Ovary (tissue), 9 donors: ENCODE results near the gene MSH2. TPM values are rescaled to one million over a fixed set of nuclear protein-coding genes. Genes with fewer than 3 reads are reported as not detected.

Experiments
- DNase-seq, 5 donors: peaks; one replicate each; pipeline ENCODE4 v3.0.0-alpha.2; 2019 to 2020
- H3K27ac ChIP-seq, 2 donors: fragments of 200-600 bp; one replicate each; pipeline versions ENCODE4 v1.5.1 to v1.8.0; 2019 to 2022
- H3K27me3 ChIP-seq: fragments of 200-600 bp; one replicate; pipeline ENCODE4 v1.8.0; 2022
- H3K36me3 ChIP-seq: fragments of 200-600 bp; sonication (generic); one replicate; pipeline ENCODE4 v1.5.1; 2019
- H3K4me1 ChIP-seq: one replicate; pipeline ENCODE4 v1.8.1; 2013; ENCODE audit warnings: mild to moderate bottlenecking, moderate library complexity; ENCODE audit not compliant: insufficient read depth
- H3K4me3 ChIP-seq: fragments of 200-600 bp; sonication (generic); one replicate; pipeline ENCODE4 v1.5.1; 2017
- H3K9me3 ChIP-seq, 2 donors: fragments of 200-600 bp in 1 of 2; sonication (generic) in 1 of 2; one replicate each; pipeline versions ENCODE4 v1.5.1 to v1.8.1; 2013 to 2019; ENCODE audit warnings: mild to moderate bottlenecking in 1 of 2, moderate library complexity in 1 of 2
- CTCF ChIP-seq, 3 donors: fragments of 450-650 bp in 2 of 3; fragments of 200-600 bp in 1 of 3; IDR thresholded peaks; one replicate each; pipeline versions ENCODE4 v1.5.1 to v1.8.0; 2016 to 2022; ENCODE audit warnings: antibody characterized with exemption in 3 of 3, mild to moderate bottlenecking in 1 of 3
- EP300 ChIP-seq: sonication (generic); formaldehyde crosslinking; IDR thresholded peaks from one replicate; pipeline ENCODE4 v1.6.1; 2017; ENCODE audit warnings: antibody characterized with exemption
- POLR2A ChIP-seq: fragments of 450-650 bp; IDR thresholded peaks from one replicate; pipeline ENCODE4 v1.6.1; 2017; ENCODE audit warnings: antibody characterized with exemption, mild to moderate bottlenecking, moderate library complexity
- WGBS, 3 donors: extraction: QIAGEN DNeasy Blood & Tissue Kit in 1 of 3; methylation state at CpG; one replicate each; pipeline versions ENCODE4 v1.1.5 to v1.1.7; 2013 to 2017; 5-methylcytosine and 5-hydroxymethylcytosine counted together
- intact Hi-C, 4 donors: fragments of 100-400 bp; cut with DNase I; formaldehyde crosslinking; loops; one replicate each; pipeline versions ENCODE4 v1.11.0 to v1.15.1; 2022 to 2023
- polyA plus RNA-seq, 2 donors: library from polyadenylated mRNA; stranded (reverse); fragments of 200-250 nt in 1 of 2; fragments of 350-450 nt in 1 of 2; fragmentation: Illumina TruSeq in 1 of 2; extraction: RNeasy Lipid Tissue Mini Kit (QIAGEN cat#74804) in 1 of 2; gene quantifications; one replicate each; pipeline ENCODE4 v1.2.3, GENCODE V29; 2013 to 2014
- total RNA-seq, 7 donors: library from RNA; depleted of rRNA in 2 of 7; stranded (reverse); fragments of >200 nt in 2 of 7; fragmentation: NEBNext Ultra II Directional in 3 of 7; extraction: Animal tissue kit (Norgen Biotek cat#: 25700) in 3 of 7; gene quantifications; one replicate each; pipeline versions ENCODE4 v1.1.0 to v1.2.4, GENCODE V29; 2016 to 2023
- donor health status: DM: no; HTN: no; CAD: no; lungs with moderate emphysema.
- donor health status: DM: no; HTN: no; CAD: no.
- donor health status: Bipolar disorder and iron deficiency.
- donor health status: DM: yes; HTN: yes; CAD: no.
- donor health status: DM: no; HTN: no; CAD: no.
- donor health status: DM: yes; HTN: yes; CAD: no.

The MSH2 gene
- total and polyA plus RNA-seq, 9 donors: 8.5 to 16.4 (median 10.7) TPM

GRCh38 chr2:47455411-47455810 lies 52.5 kb downstream of the MSH2 start:
- Histone ChIP-seq H3K4me1 (no peaks in the 10 kb centered on the region), H3K4me3 (no peak overlapping the region), H3K36me3 (no peaks in the 10 kb centered on the region), H3K27ac (no peak overlapping the region), H3K27me3 (no peaks in the 10 kb centered on the region), H3K9me3 (no peaks in the 10 kb centered on the region)
- TF ChIP-seq EP300 (no peak), POLR2A (no peak), CTCF (IDR thresholded peaks at IDR 0.05) (no peak)
- intact Hi-C loops: loop anchor here in 1 of 4 donors (5.0 kb wide), 1 partner anchor 122 kb away; no protein-coding TSS in a partner anchor
- WGBS, 3 donors: 93 to 97% (median 94%) methylated on average over 3 of the region's 3 CpGs
- DNase-seq: no peak

- Histone ChIP-seq H3K36me3 (no peaks in the 10 kb centered on the region), H3K4me3 (no peak overlapping the region), H3K27ac (no peak overlapping the region), H3K4me1 (no peaks in the 10 kb centered on the region), H3K27me3 (no peaks in the 10 kb centered on the region), H3K9me3 (no peaks in the 10 kb centered on the region)
- intact Hi-C loops: loop anchor here in 1 of 4 donors (5.0 kb wide), 1 partner anchor 120 kb away; no protein-coding TSS in a partner anchor
- WGBS, 3 donors: 95 to 99% (median 96%) methylated on average over 3 of the region's 3 CpGs
- no peak for DNase-seq
- TF ChIP-seq EP300 (no peak), CTCF (IDR thresholded peaks at IDR 0.05) (no peak), POLR2A (no peak)
Observed at GRCh38 chr2:47456851-47457250, 53.9 kb downstream of the MSH2 start.

- intact Hi-C loops: loop anchor here in 1 of 4 donors (5.0 kb wide), 1 partner anchor 120 kb away; no protein-coding TSS in a partner anchor
Observed at GRCh38 chr2:47457268-47457667, 54.3 kb downstream of the MSH2 start.

GRCh38 chr2:47459021-47459420 lies 56.1 kb downstream of the MSH2 start:
- DNase-seq: no peak
- no peaks in the 10 kb centered on the region for H3K27me3 ChIP-seq
- TF ChIP-seq EP300 (no peak), CTCF (IDR thresholded peaks at IDR 0.05) (no peak), POLR2A (no peak)

More at GRCh38 chr2:47457268-47457667, 54.3 kb downstream of the MSH2 start:
- 95 to 97% (median 97%) methylated on average over 5 of the region's 5 CpGs for WGBS, 3 donors
- TF ChIP-seq EP300: no peak
- no peak for TF ChIP-seq CTCF (IDR thresholded peaks at IDR 0.05)
- TF ChIP-seq POLR2A: no peak
- Histone ChIP-seq H3K9me3 (no peaks in the 10 kb centered on the region), H3K4me1 (no peaks in the 10 kb centered on the region), H3K27ac (no peak overlapping the region), H3K4me3 (no peak overlapping the region), H3K36me3 (no peaks in the 10 kb centered on the region), H3K27me3 (no peaks in the 10 kb centered on the region)
- no peak for DNase-seq

More at GRCh38 chr2:47459021-47459420, 56.1 kb downstream of the MSH2 start:
- no peaks in the 10 kb centered on the region for H3K9me3 ChIP-seq
- H3K27ac ChIP-seq: no peak overlapping the region
- H3K4me1 ChIP-seq: no peaks in the 10 kb centered on the region
- H3K4me3 ChIP-seq: no peak overlapping the region
- intact Hi-C loops: loop anchor here in 1 of 4 donors (5.0 kb wide), 1 partner anchor 118 kb away; no protein-coding TSS in a partner anchor
- no peaks in the 10 kb centered on the region for H3K36me3 ChIP-seq
